ENCODE measurements around the gene UBE2E3.
"Not testable (repeated sequence)": the region's sequence is repeated elsewhere in the genome, so short reads cannot be mapped to it uniquely, and the experiment has no call there.

The UBE2E3 gene

GRCh38 chr2:181037922-181038321, 57.5 kb downstream of the UBE2E3 start:
- DNase-seq: no peak

GRCh38 chr2:181038796-181039195, 58.4 kb downstream of the UBE2E3 start:
- no peak for DNase-seq

DNA sequence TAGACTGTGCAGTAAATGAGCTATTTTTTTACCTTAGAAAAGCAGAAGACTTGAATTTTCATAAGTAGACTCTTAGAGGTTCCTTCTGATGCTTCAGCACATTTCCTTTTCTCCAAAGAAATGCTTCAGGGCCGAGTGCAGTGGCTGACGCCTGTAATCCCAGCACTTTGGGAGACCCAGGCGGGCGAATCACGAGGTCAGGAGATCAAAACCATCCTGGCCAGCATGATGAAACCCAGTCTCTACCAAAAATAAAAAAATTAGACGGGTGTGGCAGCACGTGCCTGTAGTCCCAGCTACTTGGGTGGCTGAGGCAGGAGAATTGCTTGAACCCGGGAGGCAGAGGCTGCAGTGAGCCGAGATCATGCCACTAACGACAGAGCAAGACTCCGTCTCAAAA, 60.4 kb downstream of the UBE2E3 start:
- not testable (repeated sequence) for DNase-seq

DNA sequence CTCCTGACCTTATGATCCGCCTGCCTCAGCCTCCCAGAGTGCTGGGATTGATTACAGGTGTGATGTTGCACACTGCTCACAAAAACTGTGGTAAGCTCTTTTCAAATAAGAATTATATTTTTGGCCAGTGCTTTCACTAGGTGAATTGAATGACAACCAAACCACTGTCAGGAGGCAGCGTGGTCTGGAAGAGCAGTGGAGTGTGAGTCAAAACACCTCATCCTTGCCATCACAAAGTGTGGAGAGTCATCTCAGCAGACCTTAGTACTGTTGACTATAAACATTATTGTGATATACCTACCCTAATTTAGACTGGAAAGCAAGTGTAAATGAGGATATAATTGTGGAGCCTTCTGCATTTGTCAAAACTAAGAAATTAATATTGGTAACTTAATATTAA, 61.3 kb downstream of the UBE2E3 start:
- no peak for DNase-seq

- no peak for DNase-seq
Observed at GRCh38 chr2:181042706-181043105, 62.3 kb downstream of the UBE2E3 start.

GRCh38 chr2:181046833-181047232, 66.4 kb downstream of the UBE2E3 start:
- no peak for DNase-seq

DNA sequence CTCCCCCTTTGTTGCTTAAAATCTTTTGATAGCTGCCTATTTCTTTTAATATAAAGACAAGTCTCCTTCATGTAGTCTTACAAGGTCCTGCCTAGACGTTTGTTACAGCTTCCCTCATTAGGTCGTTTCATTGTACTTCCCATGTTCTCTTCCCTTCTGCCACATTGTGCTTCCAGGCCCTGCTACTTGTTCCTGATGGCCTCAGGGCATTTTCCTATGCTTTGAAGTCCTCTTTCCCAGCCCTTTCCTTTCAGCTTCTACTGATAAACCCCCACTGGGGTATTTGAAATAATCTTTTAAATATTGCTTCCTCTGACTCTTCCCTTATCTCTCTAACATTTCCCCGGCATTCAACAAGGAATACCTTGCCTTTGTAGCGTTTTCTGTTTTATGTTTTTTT, 67.4 kb downstream of the UBE2E3 start:
- no peak for DNase-seq

DNA sequence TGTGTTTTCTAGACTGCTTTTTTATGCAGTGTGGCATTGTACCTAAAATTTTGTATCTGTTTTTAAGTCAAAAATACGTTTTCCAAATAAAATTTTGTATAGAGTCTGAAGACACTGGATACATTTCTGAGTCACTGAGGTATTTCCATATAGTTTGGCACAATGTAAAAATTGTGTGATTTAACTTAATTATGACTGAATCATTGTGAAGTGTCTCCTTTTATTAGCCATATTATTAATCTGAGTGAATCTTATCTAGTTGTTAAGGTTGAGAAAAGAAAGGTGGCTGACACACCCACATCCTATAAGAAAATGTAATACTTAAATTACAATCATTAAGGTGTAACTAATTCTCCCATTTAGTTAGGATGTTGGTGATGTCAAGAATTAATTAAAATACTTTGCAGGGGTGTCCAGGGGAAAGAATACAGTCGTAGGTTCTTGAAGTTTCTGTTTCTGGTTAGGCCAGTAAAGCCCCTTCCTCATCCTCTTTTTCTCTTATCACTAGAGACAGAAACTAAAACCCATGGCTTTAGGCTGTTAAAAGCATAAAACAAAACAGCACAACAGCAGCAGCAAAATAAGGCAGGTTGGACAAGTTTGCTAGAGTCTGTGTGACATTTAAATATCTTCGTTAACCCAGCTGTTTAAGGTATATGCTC, 71.6 kb downstream of the UBE2E3 start:
- no peak for DNase-seq

- no peak for DNase-seq
Observed at GRCh38 chr2:181052523-181052891, 72.1 kb downstream of the UBE2E3 start.

DNA sequence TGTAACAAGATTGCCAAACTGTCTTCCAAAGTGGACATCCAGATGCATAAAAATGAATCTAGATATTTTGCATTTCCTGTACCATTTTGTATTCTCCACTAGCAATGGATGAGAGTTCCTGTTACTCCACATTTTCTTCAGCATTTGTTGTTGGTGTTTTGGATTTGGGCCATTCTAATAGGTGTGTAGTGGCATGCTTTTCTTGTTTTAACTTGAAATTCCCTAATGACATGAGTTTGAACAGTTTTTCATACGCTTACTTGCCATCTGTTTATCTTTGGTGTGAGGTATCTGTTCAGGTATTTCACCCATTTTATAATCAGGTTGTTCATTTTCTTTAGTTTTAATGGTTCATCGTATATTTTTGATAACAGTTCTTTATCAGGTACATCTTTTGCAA, 73.9 kb downstream of the UBE2E3 start:
- DNase-seq: no peak

DNA sequence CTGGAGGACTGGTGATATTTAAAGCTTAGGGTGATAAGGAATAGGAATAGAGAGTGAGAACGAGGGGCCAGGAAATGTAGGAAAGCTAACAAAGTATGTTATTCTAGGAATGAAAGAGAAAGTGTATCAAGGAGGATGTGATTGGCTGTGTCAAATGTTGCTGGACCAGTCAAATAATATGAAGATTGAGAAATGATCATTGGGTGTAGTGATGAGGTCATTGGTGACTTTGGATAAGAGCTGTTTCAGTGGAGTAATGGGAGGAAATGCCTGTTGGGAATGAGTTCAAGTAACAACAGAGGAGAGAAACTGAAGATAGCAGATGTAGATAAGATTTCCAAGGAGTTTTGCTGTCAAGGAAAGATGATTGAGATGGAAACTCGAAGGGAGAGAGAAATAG, 74.4 kb downstream of the UBE2E3 start:
- DNase-seq: no peak

DNA sequence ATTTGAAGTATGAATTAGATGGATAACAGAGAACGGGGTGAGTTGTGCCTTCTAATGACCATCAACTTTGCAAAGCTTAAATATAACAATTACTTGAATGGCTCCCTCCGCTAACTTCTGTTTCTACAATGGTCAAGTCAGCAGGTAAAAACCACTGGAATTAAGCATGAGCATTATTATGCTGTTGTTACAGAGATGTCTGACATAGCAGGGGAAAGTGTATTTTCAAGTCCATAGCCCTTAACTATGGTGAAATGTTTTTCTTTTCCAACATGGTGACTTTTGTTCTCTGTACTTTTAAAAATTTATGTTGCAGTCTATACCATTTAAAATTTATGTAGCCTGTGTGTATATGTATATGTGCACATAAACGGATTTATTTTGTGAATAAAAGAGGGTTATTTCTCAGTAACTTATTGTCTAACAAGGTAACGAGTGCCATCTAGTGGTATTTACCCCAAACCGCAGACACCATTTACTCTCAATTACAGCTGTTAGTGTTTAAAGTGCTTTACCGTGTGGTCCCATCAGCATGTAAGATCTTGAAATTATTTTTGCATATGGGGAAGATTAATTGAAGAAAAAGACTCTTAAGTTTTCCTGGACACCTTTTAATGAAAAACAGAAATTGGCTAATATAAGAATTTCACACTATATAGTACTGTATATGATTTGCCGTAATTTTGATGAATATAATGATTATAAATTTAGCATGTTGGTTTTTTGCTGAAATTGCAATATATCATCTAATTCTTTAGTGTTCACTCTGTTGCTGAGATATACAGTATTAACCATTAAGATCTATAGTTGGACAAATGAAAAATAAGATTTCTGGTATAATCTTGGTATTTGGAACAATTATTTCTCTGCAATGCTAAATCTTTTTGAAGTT, 78.2 kb downstream of the UBE2E3 start:
- DNase-seq: peak; percentile 73

GRCh38 chr2:181063696-181064095, 83.3 kb downstream of the UBE2E3 start:
- no peak for DNase-seq

DNA sequence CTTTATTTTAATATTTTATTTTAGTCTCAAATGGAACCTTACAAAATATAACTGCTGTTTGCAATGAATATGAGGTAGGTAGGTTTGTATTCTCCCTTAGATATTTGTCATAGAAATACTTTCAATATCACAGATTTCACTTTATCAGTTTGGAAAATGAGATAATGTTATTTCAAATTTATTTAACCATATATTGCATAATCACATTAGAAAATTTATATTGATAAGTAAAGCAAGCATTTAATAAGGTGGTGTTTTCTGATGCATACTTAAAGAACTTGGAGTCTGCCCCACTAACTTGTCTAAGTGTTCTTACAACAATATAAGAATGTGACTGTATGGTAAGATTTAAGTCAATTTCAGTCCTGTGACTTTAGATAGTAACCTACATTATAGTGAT, 85.1 kb downstream of the UBE2E3 start:
- no peak for DNase-seq

DNA sequence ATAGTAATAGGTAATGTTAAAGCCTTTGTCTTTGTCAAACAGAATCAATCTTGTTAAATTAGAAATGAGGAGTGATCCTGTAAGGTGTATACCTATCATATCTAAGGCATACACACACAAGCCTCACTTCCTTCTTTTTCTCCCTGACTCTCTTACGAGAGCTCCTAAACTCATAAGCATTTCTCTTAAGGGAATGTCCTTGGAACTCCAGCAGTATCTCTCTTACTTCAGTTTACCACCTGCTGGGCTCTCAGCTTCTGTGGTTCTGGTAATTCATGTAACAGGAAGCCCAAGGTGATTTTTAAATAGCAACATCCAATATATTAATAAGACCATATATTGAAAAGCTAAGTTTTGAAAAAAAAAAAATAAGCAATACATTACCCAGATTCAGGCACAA, 85.9 kb downstream of the UBE2E3 start:
- no peak for DNase-seq

DNA sequence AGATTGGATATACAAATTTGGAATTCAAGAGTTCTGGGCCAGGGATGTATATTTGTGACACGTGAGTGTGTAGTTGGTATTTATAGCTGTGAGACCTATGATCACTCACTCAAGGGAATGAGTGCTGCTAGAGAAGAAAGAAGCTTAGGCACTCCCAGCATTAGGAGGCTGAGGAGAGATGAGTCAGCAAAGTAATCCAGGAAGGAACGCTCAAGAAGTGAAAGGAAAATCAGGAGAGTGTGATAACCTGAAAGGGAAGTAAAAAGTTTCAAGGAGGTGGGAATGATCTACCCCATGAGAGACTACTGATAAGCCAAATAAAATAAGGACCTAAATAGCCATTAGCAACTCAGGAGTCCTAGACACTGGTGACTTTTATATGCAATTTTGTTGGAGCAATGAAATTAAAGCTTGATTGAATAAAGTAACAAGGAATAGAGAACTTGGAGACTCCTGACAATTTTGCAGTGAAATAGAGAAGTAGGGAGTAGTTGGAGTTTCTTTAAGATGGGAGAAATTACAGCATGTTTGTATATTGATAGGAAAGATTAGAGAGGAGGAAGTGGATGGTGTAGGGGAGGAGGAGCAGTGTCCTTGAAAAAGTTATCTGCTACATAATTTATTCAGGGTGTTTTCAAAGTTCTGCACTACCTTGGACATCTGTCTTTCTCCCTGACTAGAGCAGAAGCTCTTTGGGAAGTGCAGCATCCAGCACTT, 89.9 kb downstream of the UBE2E3 start:
- DNase-seq: peak; percentile 58

- DNase-seq: no peak
Observed at GRCh38 chr2:181070836-181071200, 90.4 kb downstream of the UBE2E3 start.

- DNase-seq: no peak
Observed at GRCh38 chr2:181072486-181073235, 92.3 kb downstream of the UBE2E3 start.

GRCh38 chr2:181073896-181074295, 93.5 kb downstream of the UBE2E3 start:
- no peak for DNase-seq

- no peak for DNase-seq
Observed at GRCh38 chr2:181074457-181074856, 94.1 kb downstream of the UBE2E3 start.

DNA sequence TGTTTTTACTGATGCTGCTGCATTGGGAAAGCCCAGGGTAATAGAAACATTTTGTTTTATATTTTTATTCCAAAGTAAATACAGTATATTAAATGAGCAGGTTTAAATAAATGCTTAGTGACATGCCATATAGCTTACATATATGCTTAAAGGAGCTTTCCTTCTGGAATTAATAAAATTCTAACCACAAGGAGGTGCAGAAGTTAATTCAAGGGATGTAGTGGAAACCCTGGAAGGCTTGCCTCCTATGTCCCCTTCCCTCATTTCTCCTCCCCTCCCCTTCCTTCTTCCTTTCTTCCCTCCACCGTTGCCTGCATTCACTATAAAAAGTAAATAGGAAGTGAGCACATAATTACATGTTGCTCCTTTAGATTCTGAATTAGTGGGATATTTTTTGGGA, 96.3 kb downstream of the UBE2E3 start:
- no peak for DNase-seq

GRCh38 chr2:181077128-181077709, 96.8 kb downstream of the UBE2E3 start:
- DNase-seq: peak; percentile 83

- DNase-seq: no peak
Observed at GRCh38 chr2:181083140-181083539, 102.7 kb downstream of the UBE2E3 start.

Measured in NCI-H82 (cell line).